MCF 10A (cell line): ENCODE measurements around the gene STK11. TPM values are rescaled to one million over a fixed set of nuclear protein-coding genes. Genes with fewer than 3 reads are reported as not detected.

Source experiments
- BruUV-seq: library from RNA; stranded (reverse); fragments of 400-500 nt; replicated peaks from 2 replicates; lab custom pipeline; 2021; lab: Mats Ljungman, UMichigan
- CTCF ChIA-PET: fragments of 300-600 bp; sonication (Branson Sonifier 250); formaldehyde crosslinking; extraction: SDS; loops from one replicate; lab custom pipeline; 2021; ENCODE audit warnings: antibody characterized with exemption, inconsistent platforms; lab: Yijun Ruan, JAX
- POLR2A ChIA-PET: fragments of 300-600, 350-650 bp; sonication (Branson Sonifier 250); formaldehyde crosslinking; extraction: SDS; loops from one replicate; lab custom pipeline; 2020; ENCODE audit warnings: antibody characterized with exemption, inconsistent platforms; lab: Yijun Ruan, JAX
- DNase-seq: peaks from one replicate; pipeline ENCODE4 v3.0.0-alpha.2; 2018; ENCODE audit not compliant: unreplicated experiment
- H3K27ac Mint-ChIP-seq: one replicate; pipeline ENCODE4 v1.8.0; 2022; ENCODE audit warnings: mild to moderate bottlenecking, low read depth, mixed read lengths; ENCODE audit not compliant: unreplicated experiment
- H3K27me3 Mint-ChIP-seq: one replicate; pipeline ENCODE4 v1.8.0; 2022; ENCODE audit warnings: mixed read lengths; ENCODE audit not compliant: insufficient read depth, unreplicated experiment
- H3K36me3 Mint-ChIP-seq: one replicate; pipeline ENCODE4 v1.8.0; 2022; ENCODE audit warnings: mild to moderate bottlenecking, moderate library complexity, mixed read lengths; ENCODE audit not compliant: insufficient read depth, unreplicated experiment
- H3K4me1 Mint-ChIP-seq: one replicate; pipeline ENCODE4 v1.8.0; 2022; ENCODE audit warnings: mixed read lengths; ENCODE audit not compliant: insufficient read depth, unreplicated experiment
- H3K4me3 Mint-ChIP-seq: one replicate; pipeline ENCODE4 v1.8.0; 2022; ENCODE audit warnings: mild to moderate bottlenecking, moderate library complexity, mixed read lengths; ENCODE audit not compliant: unreplicated experiment
- H3K9me3 Mint-ChIP-seq: one replicate; pipeline ENCODE4 v1.8.0; 2022; ENCODE audit warnings: mixed read lengths; ENCODE audit not compliant: unreplicated experiment
- CTCF ChIP-seq: fragments of 200-600 bp; IDR thresholded peaks from one replicate; pipeline ENCODE4 v1.8.0; 2022; ENCODE audit warnings: antibody characterized with exemption, mild to moderate bottlenecking; ENCODE audit not compliant: unreplicated experiment
- intact Hi-C: fragments of 100-400 bp; cut with micrococcal nuclease; formaldehyde crosslinking; loops from 2 replicates; pipeline ENCODE4 v1.14.1; 2022
- total RNA-seq: library from RNA; stranded (reverse); gene quantifications from 2 replicates; pipeline ENCODE4 v1.2.3, GENCODE V29; 2022

The STK11 gene
- total RNA-seq, 1 experiment from 2014 or later: 65.6 TPM

GRCh38 chr19:1229924-1230782 is 24.6 kb downstream of the STK11 start:
- H3K4me1 Mint-ChIP-seq: peaks cover 14% of the 10 kb centered on the region
- DNase-seq: no peak
- H3K27me3 Mint-ChIP-seq: no peaks in the 10 kb centered on the region
- no peak for TF ChIP-seq CTCF
- intact Hi-C loops: no loop called here
- H3K9me3 Mint-ChIP-seq: no peaks in the 10 kb centered on the region
- peaks cover 10% of the 10 kb centered on the region for H3K36me3 Mint-ChIP-seq
- no peak overlapping the region for H3K27ac Mint-ChIP-seq
- no peak overlapping the region for H3K4me3 Mint-ChIP-seq
- BruUV-seq: no TSS peak
- ChIA-PET POLR2A (interaction anchor here (0.7 kb wide), 1 partner anchor 14 kb away, joined by 3 read pairs; no protein-coding TSS in a partner anchor), CTCF (interaction anchor here (0.5 kb wide), 1 partner anchor 36 kb away, joined by 3 read pairs; no protein-coding TSS in a partner anchor)

DNA sequence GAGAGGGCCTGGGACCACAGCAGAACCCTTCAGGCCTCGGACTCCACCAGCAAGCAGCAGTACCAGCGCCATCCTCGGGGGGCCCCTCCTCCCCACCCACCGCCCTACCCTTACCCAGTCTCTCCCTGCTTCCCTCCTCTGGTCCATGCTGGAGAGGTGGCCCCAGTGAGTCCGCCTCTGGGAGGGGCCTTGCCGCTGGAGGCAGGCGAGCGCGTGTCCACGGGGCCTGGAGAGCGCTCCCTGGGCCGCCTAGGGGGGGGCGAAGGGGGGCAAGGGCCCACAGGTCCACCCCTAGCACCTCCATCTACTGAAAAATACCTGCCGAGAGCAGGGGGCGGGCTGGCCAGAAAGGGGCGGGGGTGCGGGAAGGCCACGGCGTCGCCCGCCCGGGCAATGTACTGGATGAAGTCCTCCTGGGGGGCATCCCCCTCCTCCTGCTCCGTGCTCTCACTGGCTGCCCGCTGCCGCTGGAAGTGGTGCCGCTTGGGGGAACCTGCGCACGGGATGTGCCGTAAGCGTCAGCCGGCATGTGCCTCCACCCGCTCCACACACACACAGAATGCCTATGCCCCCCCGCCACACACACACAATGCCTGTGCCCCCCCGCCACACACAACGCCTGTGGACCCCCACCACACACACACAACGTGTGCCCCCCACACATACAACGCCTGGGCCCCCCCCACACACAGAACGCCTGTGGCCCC is 25.4 kb downstream of the STK11 start:
- DNase-seq: no peak
- H3K9me3 Mint-ChIP-seq: no peaks in the 10 kb centered on the region
- POLR2A ChIA-PET: no interaction called here
- H3K4me1 Mint-ChIP-seq: peaks cover 14% of the 10 kb centered on the region
- intact Hi-C loops: no loop called here
- peaks cover 10% of the 10 kb centered on the region for H3K36me3 Mint-ChIP-seq
- no peak overlapping the region for H3K27ac Mint-ChIP-seq
- no TSS peak for BruUV-seq
- TF ChIP-seq CTCF: no peak
- H3K4me3 Mint-ChIP-seq: no peak overlapping the region
- CTCF ChIA-PET: no interaction called here
- no peaks in the 10 kb centered on the region for H3K27me3 Mint-ChIP-seq

- intact Hi-C loops: no loop called here
- H3K4me1 Mint-ChIP-seq: peaks cover 14% of the 10 kb centered on the region
- no peak for TF ChIP-seq CTCF
- no TSS peak for BruUV-seq
- no peaks in the 10 kb centered on the region for H3K27me3 Mint-ChIP-seq
- H3K27ac Mint-ChIP-seq: peak overlapping the region; percentile 27
- H3K36me3 Mint-ChIP-seq: peaks cover 7% of the 10 kb centered on the region
- DNase-seq: no peak
- H3K9me3 Mint-ChIP-seq: no peaks in the 10 kb centered on the region
- no peak overlapping the region for H3K4me3 Mint-ChIP-seq
- ChIA-PET POLR2A (interaction anchor here (0.6 to 1.0 kb wide), 3 partner anchors 15 to 128 kb away, joined by 3 to 4 read pairs (median 4); partner anchors contain the start of gene GPX4), CTCF (interaction anchor here (0.5 to 0.7 kb wide), 3 partner anchors 14 to 81 kb away, joined by 3 to 4 read pairs (median 4); no protein-coding TSS in a partner anchor)
Measured at GRCh38 chr19:1231729-1232637, 26.4 kb downstream of the STK11 start.
